Neural progenitor cell (in vitro differentiated cells): ENCODE measurements around the gene IHH.

Experiments used
- CTCF ChIP-seq: fragments of 200-600 bp; sonication (generic); IDR thresholded peaks from 2 replicates; pipeline ENCODE4 v1.5.1; 2017; ENCODE audit warnings: antibody characterized with exemption, mild to moderate bottlenecking
- EZH2 ChIP-seq: fragments of 200-600 bp; sonication (generic); IDR thresholded peaks from 2 replicates; pipeline ENCODE4 v1.6.1; 2017; ENCODE audit warnings: antibody characterized with exemption, mild to moderate bottlenecking, moderate library complexity

DNA sequence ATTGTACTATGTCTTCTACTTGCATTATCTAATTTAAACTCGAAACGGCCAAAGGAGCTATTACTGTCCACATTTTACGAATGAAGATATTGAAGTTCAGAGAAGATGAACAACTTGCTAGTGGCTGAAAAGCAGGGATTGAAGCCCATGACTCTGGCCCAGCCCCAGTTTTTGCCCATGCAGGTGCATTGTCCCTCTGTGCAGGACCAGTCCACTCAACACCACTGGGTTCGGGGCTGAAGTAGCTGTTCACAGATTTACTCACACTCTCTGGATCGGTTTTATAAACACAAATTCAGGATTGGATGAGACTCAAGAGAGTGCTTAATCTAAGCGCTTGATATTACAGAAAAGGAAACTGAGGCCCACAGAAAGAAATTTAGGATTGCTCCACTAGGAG lies 1.4 kb upstream of the IHH start:
- no peak for TF ChIP-seq EZH2
- no peak for TF ChIP-seq CTCF
